Endothelial cell of umbilical vein (primary cell): ENCODE measurements around the gene TEX53. TPM values are rescaled to one million over a fixed set of nuclear protein-coding genes. Genes with fewer than 3 reads are reported as not detected.

Source experiments
- BruUV-seq: library from RNA; stranded (reverse); fragments of 400-500 nt; replicated peaks from 2 replicates; lab custom pipeline; 2021; lab: Mats Ljungman, UMichigan
- CTCF ChIA-PET: fragments of 300-600, 350-600 bp; sonication (Branson Sonifier 250); formaldehyde crosslinking; loops from one replicate; lab custom pipeline; 2021; ENCODE audit warnings: antibody characterized with exemption, inconsistent platforms; lab: Charles Lee
- POLR2A ChIA-PET: fragments of 300-600, 350-600 bp; sonication (Branson Sonifier 250); formaldehyde crosslinking; loops from one replicate; lab custom pipeline; 2021; ENCODE audit warnings: antibody characterized with exemption, inconsistent platforms; lab: Charles Lee
- DNase-seq: peaks from one replicate; pipeline ENCODE4 v3.0.0-alpha.2; 2011; ENCODE audit warnings: low read depth, low spot score
- FAIRE-seq: peaks from 2 replicates; lab custom pipeline; 2011; peaks lifted over from hg19 to GRCh38; lab: Jason Lieb, UNC
- H2AFZ ChIP-seq: 2 replicates; pipeline ENCODE4 v1.6.0; 2012; ENCODE audit warnings: low read depth, low read length, control low read depth, inconsistent platforms
- H3K27ac ChIP-seq: 2 replicates; pipeline ENCODE4 v1.5.1; 2011; ENCODE audit warnings: low read depth, mild to moderate bottlenecking, control low read depth, low read length, moderate library complexity; ENCODE audit not compliant: insufficient read depth
- H3K27me3 ChIP-seq, 2 experiments: 2 replicates each; pipeline versions ENCODE4 v1.6.0 to v1.6.1; 2011; ENCODE audit warnings: low read length in 2 of 2, mixed read lengths in 1 of 2; ENCODE audit not compliant: control insufficient read depth in 2 of 2, insufficient read depth in 2 of 2
- H3K36me3 ChIP-seq, 2 experiments: 2 replicates in 1 of 2; 3 replicates in 1 of 2; pipeline ENCODE4 v1.5.1; 2011; ENCODE audit warnings: low read length in 2 of 2, mild to moderate bottlenecking in 1 of 2, moderate library complexity in 1 of 2; ENCODE audit not compliant: control insufficient read depth in 2 of 2, insufficient read depth in 2 of 2; ENCODE audit errors: extremely low read depth in 1 of 2
- H3K4me1 ChIP-seq: 3 replicates; pipeline ENCODE4 v1.5.1; 2011; ENCODE audit warnings: mild to moderate bottlenecking, low read length; ENCODE audit not compliant: control insufficient read depth, insufficient read depth; ENCODE audit errors: extremely low read depth
- H3K4me2 ChIP-seq: 2 replicates; pipeline ENCODE4 v1.6.1; 2011; ENCODE audit warnings: low read length, control low read depth, mixed read lengths; ENCODE audit not compliant: insufficient read depth
- H3K4me3 ChIP-seq, 3 experiments: fragments of 200-600 bp in 1 of 3; sonication (generic), shearing (Covaris generic) in 1 of 3; replicated peaks in 1 of 3; 2 replicates each; pipeline ENCODE4 v1.5.1; 2011 to 2016; ENCODE audit warnings: control low read depth in 3 of 3, low read length in 3 of 3, mild to moderate bottlenecking in 2 of 3, inconsistent platforms in 1 of 3, low read depth in 1 of 3, moderate library complexity in 1 of 3; ENCODE audit not compliant: insufficient read depth in 1 of 3
- H3K79me2 ChIP-seq: 2 replicates; pipeline ENCODE4 v1.6.0; 2012; ENCODE audit warnings: low read length, inconsistent platforms; ENCODE audit not compliant: control insufficient read depth, insufficient read depth
- H3K9ac ChIP-seq: replicated peaks from 2 replicates; pipeline ENCODE3; 2011; ENCODE audit warnings: low read length, control low read depth; ENCODE audit not compliant: insufficient read depth; ENCODE audit errors: extremely low read depth
- H3K9me1 ChIP-seq: replicated peaks from 3 replicates; pipeline ENCODE4 v1.6.0; 2011; ENCODE audit warnings: mild to moderate bottlenecking, low read length; ENCODE audit not compliant: control insufficient read depth, insufficient read depth; ENCODE audit errors: extremely low read depth
- H3K9me3 ChIP-seq: replicated peaks from 2 replicates; pipeline ENCODE4 v1.5.1; 2012; ENCODE audit warnings: low read length, inconsistent platforms; ENCODE audit not compliant: control insufficient read depth, insufficient read depth
- H4K20me1 ChIP-seq: replicated peaks from 2 replicates; pipeline ENCODE3; 2011; ENCODE audit warnings: mild to moderate bottlenecking, low read length; ENCODE audit not compliant: control insufficient read depth, insufficient read depth; ENCODE audit errors: extremely low read depth
- CTCF ChIP-seq, 2 donors: IDR thresholded peaks; 1 replicate in 1 of 2; 2 replicates in 1 of 2; pipeline ENCODE4 v1.5.1; 2011; ENCODE audit warnings: low read length in 2 of 2, mild to moderate bottlenecking in 2 of 2, moderate library complexity in 2 of 2, control low read depth in 1 of 2, inconsistent platforms in 1 of 2, low read depth in 1 of 2; ENCODE audit not compliant: insufficient read depth in 1 of 2; ENCODE audit errors: extremely low read depth in 1 of 2
- EZH2 ChIP-seq: IDR thresholded peaks from 2 replicates; pipeline ENCODE4 v1.6.1; 2012; ENCODE audit warnings: borderline replicate concordance, low read depth, mild to moderate bottlenecking, moderate library complexity, low read length, inconsistent platforms; ENCODE audit not compliant: severe bottlenecking
- FOS ChIP-seq: IDR thresholded peaks from 2 replicates; pipeline ENCODE4 v1.6.1; 2011; ENCODE audit warnings: mild to moderate bottlenecking, low read length, moderate library complexity, borderline replicate concordance; ENCODE audit not compliant: insufficient read depth
- GATA2 ChIP-seq: IDR thresholded peaks from 2 replicates; pipeline ENCODE4 v1.7.0; 2011; ENCODE audit warnings: low read depth, mild to moderate bottlenecking, moderate library complexity, mixed read lengths, low read length; ENCODE audit not compliant: insufficient read length, insufficient read depth
- JUN ChIP-seq: IDR thresholded peaks from 2 replicates; pipeline ENCODE4 v1.6.1; 2011; ENCODE audit warnings: borderline replicate concordance, low read depth; ENCODE audit not compliant: insufficient read length, insufficient read depth
- MAX ChIP-seq: IDR thresholded peaks from 2 replicates; pipeline ENCODE4 v1.6.1; 2011; ENCODE audit not compliant: insufficient read depth, insufficient read length
- MYC ChIP-seq: IDR thresholded peaks from one replicate; pipeline ENCODE4 v1.6.1; 2011; ENCODE audit warnings: mild to moderate bottlenecking, low read depth, low read length
- POLR2A ChIP-seq: IDR thresholded peaks from 2 replicates; pipeline ENCODE4 v1.6.1; 2012; ENCODE audit warnings: low read depth, mild to moderate bottlenecking, control low read depth, low read length
- POLR2AphosphoS5 ChIP-seq: IDR thresholded peaks from 2 replicates; pipeline ENCODE4 v1.6.1; 2012; ENCODE audit warnings: low read depth, mild to moderate bottlenecking, control low read depth, low read length, moderate library complexity; ENCODE audit not compliant: insufficient read depth
- dilution Hi-C: fragments of 300-500 bp; cut with MboI; formaldehyde crosslinking; loops from one replicate; pipeline ENCODE4 v1.15.0; 2019; ENCODE audit warnings: low sequenced_read_pairs; ENCODE audit not compliant: extremely low pct_ligation_motif_present
- intact Hi-C: fragments of 100-400 bp; cut with micrococcal nuclease; formaldehyde crosslinking; loops from one replicate; pipeline ENCODE4 v1.10.0; 2022
- polyA plus RNA-seq, 4 experiments: library from polyadenylated mRNA; depleted of rRNA in 3 of 4; stranded (reverse) in 3 of 4; unstranded in 1 of 4; fragments of >200 nt; gene quantifications; 2 replicates each; pipeline versions ENCODE4 v1.2.1 to v1.2.3, GENCODE V29; 2011 to 2012; ENCODE audit warnings: missing spikeins in 1 of 4
- total RNA-seq: library from RNA; stranded (reverse); gene quantifications from 2 replicates; pipeline ENCODE4 v1.2.3, GENCODE V29; 2021

Gene TEX53
- total and polyA plus RNA-seq, 2 donors (not counting 3 experiments of a cell fraction or from before 2014, with no cell fraction given): not detected

GRCh38 chr9:114685951-114686350 is 28.3 kb upstream of the TEX53 start:
- no peak for DNase-seq
- Histone ChIP-seq H3K4me3 (no peak overlapping the region), H3K27ac (no peak overlapping the region), H3K4me2 (no peak overlapping the region), H3K27me3 (no peaks in the 10 kb centered on the region), H4K20me1 (no peaks in the 10 kb centered on the region), H3K9me3 (no peaks in the 10 kb centered on the region), H3K4me1 (peaks cover 6% of the 10 kb centered on the region), H3K79me2 (no peaks in the 10 kb centered on the region), H2AFZ (no peak overlapping the region), H3K36me3 (no peaks in the 10 kb centered on the region), H3K9ac (no peak overlapping the region), H3K9me1 (no peaks in the 10 kb centered on the region)
- no peak for TF ChIP-seq EZH2
- TF ChIP-seq JUN: no peak
- TF ChIP-seq CTCF (IDR thresholded peaks at IDR 0.05; ENCODE audit: extremely low read depth in 1 of 2, insufficient read depth in 1 of 2, low read depth in 1 of 2, low read length in 2 of 2): no peak
- no peak for TF ChIP-seq POLR2A
- no peak for TF ChIP-seq FOS
- no peak for TF ChIP-seq MAX
- no peak for TF ChIP-seq POLR2AphosphoS5
- TF ChIP-seq MYC: no peak
- TF ChIP-seq GATA2: no peak
- CTCF ChIA-PET: interaction anchor here (1.1 to 2.0 kb wide), 2 partner anchors 9 to 221 kb away, joined by 3 to 9 read pairs; no protein-coding TSS in a partner anchor
- no peak for FAIRE-seq
- POLR2A ChIA-PET: no interaction called here
- intact Hi-C loops: loop anchor here (2.0 kb wide), 1 partner anchor 47 kb away; no protein-coding TSS in a partner anchor
- no TSS peak for BruUV-seq
- dilution Hi-C loops: no loop called here
